ES-I3 (cell line): ENCODE results near the gene ABCB8.
A peak's percentile ranks its signal among the peaks of the same experiment; 100 is the strongest.
"Not testable (repeated sequence)": the region's sequence is repeated elsewhere in the genome, so short reads cannot be mapped to it uniquely, and the experiment has no call there.

Experiments used
- H3K36me3 ChIP-seq: 2 replicates; pipeline ENCODE4 v1.6.1; 2013; ENCODE audit warnings: mild to moderate bottlenecking, low read length, control low read depth, moderate library complexity; ENCODE audit not compliant: insufficient read depth
- H3K4me1 ChIP-seq: 2 replicates; pipeline ENCODE4 v1.6.1; 2013; ENCODE audit warnings: mild to moderate bottlenecking, control low read depth, low read length; ENCODE audit not compliant: insufficient read depth
- H3K9ac ChIP-seq: 2 replicates; pipeline ENCODE4 v1.6.1; 2013; ENCODE audit warnings: low read depth, mild to moderate bottlenecking, low read length, moderate library complexity
- H3K9me3 ChIP-seq: 2 replicates; pipeline ENCODE4 v1.6.1; 2013; ENCODE audit warnings: mild to moderate bottlenecking, low read length, moderate library complexity; ENCODE audit not compliant: control insufficient read depth, insufficient read depth

ABCB8 gene

GRCh38 chr7:151043449-151043848 is 15.2 kb downstream of the ABCB8 start:
- H3K4me1 ChIP-seq = peaks cover 13% of the 10 kb centered on the region
- not testable (repeated sequence) for H3K36me3 ChIP-seq, H3K9ac ChIP-seq, H3K9me3 ChIP-seq

GRCh38 chr7:151043959-151044358 is 15.7 kb downstream of the ABCB8 start:
- peaks cover 8% of the 10 kb centered on the region; the same call in 1 of the 2 replicates for H3K4me1 ChIP-seq
- no peaks in the 10 kb centered on the region; the same call in 1 of the 2 replicates for H3K36me3 ChIP-seq
- H3K9ac ChIP-seq = no peak overlapping the region
- H3K9me3 ChIP-seq = no peaks in the 10 kb centered on the region

GRCh38 chr7:151045262-151045661 is 17.0 kb downstream of the ABCB8 start:
- no peaks in the 10 kb centered on the region for H3K4me1 ChIP-seq
- H3K9me3 ChIP-seq = no peaks in the 10 kb centered on the region
- H3K9ac ChIP-seq = no peak overlapping the region
- H3K36me3 ChIP-seq = no peaks in the 10 kb centered on the region; the same call in 1 of the 2 replicates

- no peak overlapping the region for H3K9ac ChIP-seq
- no peaks in the 10 kb centered on the region for H3K9me3 ChIP-seq
- H3K4me1 ChIP-seq = no peaks in the 10 kb centered on the region
- H3K36me3 ChIP-seq = no peaks in the 10 kb centered on the region; the same call in 1 of the 2 replicates
These were observed 17.7 kb downstream of the ABCB8 start for GRCh38 chr7:151045967-151046366.

- no peaks in the 10 kb centered on the region; the same call in 1 of the 2 replicates for H3K36me3 ChIP-seq
- no peaks in the 10 kb centered on the region for H3K9me3 ChIP-seq
- no peaks in the 10 kb centered on the region for H3K4me1 ChIP-seq
- H3K9ac ChIP-seq = no peak overlapping the region
These were observed 18.6 kb downstream of the ABCB8 start for GRCh38 chr7:151046603-151047573.

GRCh38 chr7:151047976-151048815 is 19.9 kb downstream of the ABCB8 start, which contains the start of gene ASIC3:
TSS of gene ASIC3 (plus strand) at chr7:151048531. CDS start at chr7:151048886, 355 bp downstream.
- H3K4me1 ChIP-seq = no peaks in the 10 kb centered on the region
- H3K9me3 ChIP-seq = no peaks in the 10 kb centered on the region
- no peaks in the 10 kb centered on the region for H3K36me3 ChIP-seq
- H3K9ac ChIP-seq = no peak within 1 kb of the TSS

GRCh38 chr7:151048911-151049463 is 20.7 kb downstream of the ABCB8 start:
- Histone ChIP-seq H3K9ac (no peak overlapping the region), H3K4me1 (no peaks in the 10 kb centered on the region), H3K9me3 (no peaks in the 10 kb centered on the region), H3K36me3 (no peaks in the 10 kb centered on the region)

GRCh38 chr7:151051108-151051507 is 22.9 kb downstream of the ABCB8 start:
- no peaks in the 10 kb centered on the region for H3K9me3 ChIP-seq
- no peaks in the 10 kb centered on the region for H3K36me3 ChIP-seq
- H3K4me1 ChIP-seq = peaks cover under 1% of the 10 kb centered on the region; the same call in 1 of the 2 replicates
- peak overlapping the region; percentile 27; the same call in 1 of the 2 replicates for H3K9ac ChIP-seq

GRCh38 chr7:151053096-151053495 is 24.8 kb downstream of the ABCB8 start:
- Histone ChIP-seq H3K9ac (no peak overlapping the region), H3K9me3 (no peaks in the 10 kb centered on the region), H3K36me3 (no peaks in the 10 kb centered on the region), H3K4me1 (peaks cover 6% of the 10 kb centered on the region; the same call in 1 of the 2 replicates)

GRCh38 chr7:151053751-151054150 is 25.5 kb downstream of the ABCB8 start:
- no peaks in the 10 kb centered on the region for H3K9me3 ChIP-seq
- H3K9ac ChIP-seq = no peak overlapping the region
- H3K36me3 ChIP-seq = no peaks in the 10 kb centered on the region
- H3K4me1 ChIP-seq = peaks cover 6% of the 10 kb centered on the region; the same call in 1 of the 2 replicates

GRCh38 chr7:151056283-151056665 is 28.0 kb downstream of the ABCB8 start:
- peak overlapping the region; percentile 74; the same call in 1 of the 2 replicates for H3K9ac ChIP-seq
- H3K36me3 ChIP-seq = no peaks in the 10 kb centered on the region
- H3K9me3 ChIP-seq = no peaks in the 10 kb centered on the region
- peaks cover 6% of the 10 kb centered on the region; the same call in 1 of the 2 replicates for H3K4me1 ChIP-seq

GRCh38 chr7:151056666-151057505 is 28.6 kb downstream of the ABCB8 start:
- peaks cover 6% of the 10 kb centered on the region; the same call in 1 of the 2 replicates for H3K4me1 ChIP-seq
- no peaks in the 10 kb centered on the region for H3K9me3 ChIP-seq
- no peaks in the 10 kb centered on the region for H3K36me3 ChIP-seq
- H3K9ac ChIP-seq = peak overlapping the region; percentile 74; the same call in 1 of the 2 replicates

GRCh38 chr7:151057506-151057988 is 29.3 kb downstream of the ABCB8 start, which contains the start of gene CDK5:
TSS of gene CDK5 (minus strand) at chr7:151057897. CDS start at chr7:151057848, 49 bp downstream.
- Histone ChIP-seq H3K4me1 (peaks cover 6% of the 10 kb centered on the region; the same call in 1 of the 2 replicates), H3K9me3 (no peaks in the 10 kb centered on the region), H3K9ac (peak within 1 kb of the TSS; percentile 74), H3K36me3 (no peaks in the 10 kb centered on the region)
